HG03565 (cell line): ENCODE results near the gene SYMPK.
"Not testable (repeated sequence)": the region's sequence is repeated elsewhere in the genome, so short reads cannot be mapped to it uniquely, and the experiment has no call there.

Experiments used
- ATAC-seq: cut with Tn5 transposase; IDR thresholded peaks from one replicate; pipeline ENCODE4 v1.9.1; 2021; ENCODE audit warnings: mild to moderate bottlenecking, moderate library complexity; ENCODE audit not compliant: unreplicated experiment

The SYMPK gene

GRCh38 chr19:45809643-45810159, 53.2 kb downstream of the SYMPK start:
- no peak for ATAC-seq

DNA sequence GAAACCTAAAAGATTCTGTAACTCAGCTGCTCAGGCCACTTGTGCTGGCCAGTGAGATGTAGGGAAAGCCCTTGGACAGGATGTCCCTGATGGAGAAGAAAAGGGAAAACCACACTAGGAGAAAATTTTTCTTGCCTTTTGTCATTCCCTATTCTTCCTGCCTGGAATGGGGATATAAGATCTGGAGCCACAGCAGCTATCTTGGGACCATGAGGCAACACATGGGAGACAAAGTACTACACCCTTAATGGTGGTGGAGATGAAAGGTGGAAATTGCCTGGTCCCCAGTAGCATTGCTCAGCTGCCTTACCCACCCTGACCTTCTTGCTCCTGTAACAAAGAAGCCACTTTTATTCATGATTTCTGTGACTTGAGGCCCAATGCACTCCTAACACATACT, 57.2 kb downstream of the SYMPK start:
- ATAC-seq = no peak

DNA sequence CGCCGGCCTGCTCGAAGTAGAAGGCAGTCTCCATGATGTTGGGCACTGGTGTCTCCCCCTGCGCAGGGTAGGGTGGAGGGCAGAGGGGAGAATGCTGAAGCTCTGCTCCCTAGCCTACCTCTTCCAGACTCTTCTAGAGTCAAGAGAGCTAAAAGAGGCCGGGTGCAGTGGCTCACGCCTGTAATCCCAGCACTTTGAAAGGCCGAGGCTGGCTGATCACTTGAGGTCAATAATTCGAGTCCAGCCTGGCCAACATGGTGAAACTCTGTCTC, 58.1 kb downstream of the SYMPK start:
- no peak for ATAC-seq

- ATAC-seq = no peak
These were observed 58.6 kb downstream of the SYMPK start for GRCh38 chr19:45804140-45804958.

DNA sequence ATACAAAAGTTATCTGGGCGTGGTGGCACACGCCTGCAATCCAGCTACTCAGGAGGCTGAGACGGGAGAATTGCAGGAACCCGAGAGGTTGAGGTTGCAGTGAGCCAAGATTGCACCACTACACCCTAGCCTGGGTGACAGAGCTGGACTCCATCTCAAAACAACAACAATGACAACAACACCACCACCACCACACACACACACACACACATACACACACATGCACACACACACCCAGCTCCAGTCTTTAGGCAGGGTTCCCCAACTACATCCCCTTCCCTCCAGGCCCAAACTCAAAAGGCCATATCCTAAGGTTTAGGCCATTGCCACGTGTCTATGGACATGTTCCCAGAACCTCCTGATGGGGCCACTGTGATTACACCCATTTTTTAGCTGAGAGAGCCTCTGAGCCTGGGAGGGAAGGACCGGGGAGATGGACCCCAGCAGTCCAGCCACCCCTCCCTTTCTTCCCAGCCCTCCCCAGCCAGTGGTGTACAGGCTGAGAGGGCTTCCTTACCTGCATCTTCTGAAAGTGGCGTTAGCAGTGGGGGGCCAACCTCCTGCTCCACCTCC, 61.3 kb downstream of the SYMPK start:
- ATAC-seq = no peak

DNA sequence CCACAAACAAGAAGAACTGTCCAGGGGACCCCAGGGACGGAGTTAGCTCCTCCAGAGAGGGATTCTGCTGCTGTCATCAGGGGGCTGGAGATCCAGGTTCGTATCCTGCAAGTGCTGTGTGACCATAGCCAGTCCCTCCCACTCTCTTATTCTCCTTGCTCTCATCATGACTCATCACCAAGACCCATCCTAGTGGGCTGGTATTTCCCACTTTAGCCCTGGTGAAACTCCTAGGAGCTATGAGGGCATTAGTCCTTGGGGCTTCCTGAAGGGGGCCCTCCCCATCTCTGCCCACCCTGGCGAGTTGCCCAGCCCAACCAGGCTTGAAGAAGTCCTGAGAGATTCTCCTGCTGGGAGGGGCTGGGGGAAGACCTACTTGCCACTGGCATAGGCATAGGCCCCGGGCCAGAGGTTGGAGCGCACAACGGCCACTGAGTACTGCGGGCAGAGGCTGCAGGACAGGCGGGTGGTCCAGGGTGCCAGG, 62.8 kb downstream of the SYMPK start:
- no peak for ATAC-seq

GRCh38 chr19:45799541-45799940, 63.4 kb downstream of the SYMPK start:
- ATAC-seq = not testable (repeated sequence)

DNA sequence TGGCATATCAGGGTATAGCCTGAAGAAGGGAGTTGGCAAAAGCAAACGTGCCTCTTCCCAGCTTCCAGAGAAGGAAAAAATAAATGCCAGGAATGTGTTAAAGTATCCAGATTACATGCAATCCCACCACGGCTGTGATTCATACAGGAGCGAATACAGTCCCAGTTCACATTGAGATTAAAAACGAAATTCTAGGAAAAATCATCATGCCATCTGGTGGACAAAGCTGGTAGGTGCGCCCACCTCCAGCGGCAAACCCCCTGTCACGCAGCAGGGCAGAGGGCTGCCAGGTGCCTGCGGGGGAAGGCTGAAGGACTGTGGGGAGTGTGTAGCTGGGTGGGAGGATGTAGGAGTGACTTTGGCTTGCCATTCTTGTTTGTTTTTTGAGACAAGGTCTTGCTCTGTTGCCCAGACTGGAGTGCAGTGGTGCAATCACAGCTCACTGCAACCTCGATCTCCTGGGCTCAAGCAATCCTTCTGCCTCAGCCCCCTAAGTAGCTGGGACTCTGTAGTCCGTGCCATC, 63.9 kb downstream of the SYMPK start:
- ATAC-seq = no peak

DNA sequence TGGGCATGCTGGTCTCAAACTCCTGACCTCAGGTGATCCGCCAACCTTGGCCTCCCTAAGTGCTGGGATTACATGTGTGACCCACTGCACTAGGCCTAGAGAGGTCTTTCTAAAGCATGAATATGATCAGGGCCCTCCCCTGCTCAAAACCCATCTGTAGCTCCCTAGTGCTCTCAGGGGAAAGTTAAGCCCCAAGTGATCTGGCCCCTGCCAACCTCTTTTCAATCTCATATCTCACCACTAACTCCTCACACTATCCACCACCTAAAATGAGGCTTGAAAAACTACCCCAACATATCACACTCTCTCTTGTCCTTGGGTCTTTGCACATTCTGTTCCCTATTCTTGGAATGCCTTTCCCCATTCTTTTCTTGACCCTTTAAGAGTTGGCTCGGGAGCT, 68.3 kb downstream of the SYMPK start:
- ATAC-seq = no peak

GRCh38 chr19:45793876-45794275, 69.1 kb downstream of the SYMPK start:
- ATAC-seq = no peak

GRCh38 chr19:45793178-45793564, 69.8 kb downstream of the SYMPK start:
- no peak for ATAC-seq

- ATAC-seq = peak; percentile 87
These were observed 70.3 kb downstream of the SYMPK start, which contains the start of gene DMWD for GRCh38 chr19:45792470-45793177. Gene DMWD (minus strand): TSS chr19:45792845. CDS start chr19:45792756, 89 bp downstream.

- peak; percentile 17 for ATAC-seq
These were observed 71.0 kb downstream of the SYMPK start for GRCh38 chr19:45791744-45792469.

GRCh38 chr19:45790942-45791341, 72.0 kb downstream of the SYMPK start:
- ATAC-seq = no peak

- no peak for ATAC-seq
These were observed 73.7 kb downstream of the SYMPK start for GRCh38 chr19:45789035-45789786.

- no peak for ATAC-seq
These were observed 76.4 kb downstream of the SYMPK start for GRCh38 chr19:45786533-45786894.

DNA sequence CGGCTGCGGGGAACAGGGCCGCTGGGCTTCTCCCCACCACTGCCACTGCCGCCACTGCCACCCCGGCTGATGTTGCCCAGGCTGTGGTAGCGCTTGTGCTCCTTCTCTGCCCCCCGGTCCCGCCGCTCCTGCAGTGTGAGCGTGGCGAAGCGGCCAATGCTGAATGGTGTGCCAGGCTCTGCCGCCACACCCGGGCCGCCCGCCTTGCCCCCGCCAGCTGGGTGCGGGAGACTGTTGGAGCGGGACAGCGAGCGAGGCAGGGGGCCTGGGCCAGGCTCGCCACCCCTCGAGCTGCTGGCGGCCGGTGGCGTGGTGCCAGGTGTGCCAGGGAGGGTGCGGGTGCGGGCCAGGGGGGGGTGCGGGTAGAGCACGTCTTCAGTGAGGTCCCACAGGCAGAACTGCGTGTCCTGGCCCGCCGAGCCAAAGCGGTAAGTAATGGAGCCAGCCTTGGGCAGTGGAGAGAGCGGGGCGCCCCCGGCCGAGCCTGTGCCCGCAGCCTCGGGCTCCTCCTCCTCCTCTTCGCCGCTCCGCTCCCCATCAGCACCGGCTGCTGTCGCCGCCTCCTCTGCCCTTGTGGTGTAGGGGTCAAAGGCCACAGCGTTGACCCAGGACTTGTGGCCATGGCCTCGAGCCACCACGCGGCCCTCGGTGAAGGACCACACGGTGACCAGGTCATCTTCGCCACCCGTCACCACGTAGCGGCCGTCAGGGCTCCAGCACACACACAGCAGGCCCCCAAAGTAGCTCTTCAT, 77.0 kb downstream of the SYMPK start:
- no peak for ATAC-seq

DNA sequence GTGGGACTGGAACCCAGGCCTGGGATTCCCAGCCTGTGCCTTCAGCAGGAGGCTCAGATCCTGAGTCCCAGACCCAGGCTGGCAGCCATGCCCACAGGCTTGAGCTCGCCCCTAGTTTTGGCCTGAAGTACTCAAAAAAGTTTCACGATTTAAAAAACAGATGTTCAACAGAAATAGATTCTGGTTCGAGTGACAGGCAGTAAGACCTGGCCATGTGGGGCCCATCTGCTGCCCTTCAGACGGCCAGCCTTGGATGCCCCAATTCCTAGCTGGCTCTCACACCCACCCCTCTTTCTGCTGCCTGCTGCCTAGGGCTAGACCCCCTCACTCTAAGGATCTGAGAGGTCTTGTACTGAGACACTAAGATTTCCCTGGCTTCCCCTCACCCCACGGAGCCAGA, 77.8 kb downstream of the SYMPK start:
- no peak for ATAC-seq

DNA sequence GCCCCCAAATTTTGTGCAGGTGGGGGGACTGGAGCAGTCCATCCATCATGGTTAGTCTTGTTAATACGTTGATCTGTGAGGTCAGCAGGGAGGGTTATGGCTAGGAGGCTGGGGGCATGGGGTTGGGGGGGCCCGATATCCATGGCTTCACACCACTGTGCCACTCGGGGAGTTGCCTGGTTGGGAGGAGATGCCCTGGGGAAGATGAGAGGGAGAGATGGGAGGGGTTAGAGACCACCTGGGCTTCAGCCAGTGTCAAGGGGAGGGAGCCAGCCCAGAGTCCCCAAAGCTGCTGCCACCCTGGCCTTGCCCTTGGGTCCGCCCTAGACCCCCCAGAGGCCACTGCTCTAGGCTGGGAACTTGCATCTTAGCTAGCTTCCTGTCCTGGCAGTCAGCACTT, 78.9 kb downstream of the SYMPK start:
- ATAC-seq = no peak
